Inflammatory macrophage (primary cell): Measurements from ENCODE around the gene F2RL2.

ENCODE experiments used
- DNase-seq, 2 donors: peaks; one replicate each; pipeline ENCODE4 v3.0.0-alpha.2; 2020 to 2022
- total RNA-seq, 18 experiments: gene quantifications; one replicate each; lab custom pipeline; 2026; ENCODE audit warnings: mixed read lengths in 6 of 18, inconsistent platforms in 2 of 18; lab: John Stamatoyannopoulos, UW

Gene F2RL2
- total RNA-seq, result 0 to 0.12 (median 0) reads per million in 18 experiments

GRCh38 chr5:76622973-76623596, at the start of gene F2RL2:
F2RL2 (minus strand) TSS chr5:76623403; CDS start chr5:76623230, 173 bp downstream.
- DNase-seq, result no peak

GRCh38 chr5:76672242-76672641, 49.0 kb upstream of the F2RL2 start:
- DNase-seq, result peak in 1 of 2 donors; percentile 10

- no peak for DNase-seq
Observed at GRCh38 chr5:76670508-76670907, 47.3 kb upstream of the F2RL2 start.

- no peak for DNase-seq
Observed at GRCh38 chr5:76669245-76669644, 46.0 kb upstream of the F2RL2 start.

GRCh38 chr5:76667495-76667894, 44.3 kb upstream of the F2RL2 start:
- DNase-seq, result no peak

GRCh38 chr5:76664079-76664478, 40.9 kb upstream of the F2RL2 start:
- DNase-seq, result no peak

GRCh38 chr5:76663573-76663972, 40.4 kb upstream of the F2RL2 start:
- no peak for DNase-seq

- DNase-seq, result no peak
Observed at GRCh38 chr5:76662521-76662920, 39.3 kb upstream of the F2RL2 start.

- no peak for DNase-seq
Observed at GRCh38 chr5:76660360-76660759, 37.2 kb upstream of the F2RL2 start.

GRCh38 chr5:76657683-76658311, 34.6 kb upstream of the F2RL2 start:
- no peak for DNase-seq

GRCh38 chr5:76657091-76657490, 33.9 kb upstream of the F2RL2 start:
- DNase-seq, result no peak

GRCh38 chr5:76652809-76653414, 29.7 kb upstream of the F2RL2 start:
- DNase-seq, result no peak

- no peak for DNase-seq
Observed at GRCh38 chr5:76649140-76649539, 25.9 kb upstream of the F2RL2 start.

- no peak for DNase-seq
Observed at GRCh38 chr5:76643371-76643770, 20.2 kb upstream of the F2RL2 start.

GRCh38 chr5:76642390-76643040, 19.3 kb upstream of the F2RL2 start:
- no peak for DNase-seq

- peak; percentile 60 to 68 for DNase-seq
Observed at GRCh38 chr5:76641514-76642120, 18.4 kb upstream of the F2RL2 start.

GRCh38 chr5:76638479-76638878, 15.3 kb upstream of the F2RL2 start:
- peak in 1 of 2 donors; percentile 47 for DNase-seq

GRCh38 chr5:76637490-76637889, 14.3 kb upstream of the F2RL2 start:
- DNase-seq, result no peak

- no peak for DNase-seq
Observed at GRCh38 chr5:76634661-76635060, 11.5 kb upstream of the F2RL2 start.

GRCh38 chr5:76626738-76627137, 3.5 kb upstream of the F2RL2 start:
- no peak for DNase-seq

- peak in 1 of 2 donors; percentile 14 for DNase-seq
Observed at GRCh38 chr5:76625087-76625815, 2.0 kb upstream of the F2RL2 start.

GRCh38 chr5:76622076-76622475, 1.1 kb downstream of the F2RL2 start:
- no peak for DNase-seq
